HepG2 (cell line): Measurements from ENCODE around the gene ATRIP. TPM values are rescaled to one million over a fixed set of nuclear protein-coding genes. Genes with fewer than 3 reads are reported as not detected.
A peak's percentile ranks its signal among the peaks of the same experiment; 100 is the strongest.

Source experiments
- FOXJ3 ChIP-seq: sonication (generic); formaldehyde crosslinking; IDR thresholded peaks from 2 replicates; pipeline ENCODE4 v1.4.0; 2020; ENCODE audit warnings: missing genetic modification reagents, mild to moderate bottlenecking, borderline replicate concordance
- FOXO4 ChIP-seq: sonication (generic); formaldehyde crosslinking; conservative IDR thresholded peaks from 2 replicates; pipeline ENCODE4 v1.8.1; 2023; ENCODE audit warnings: missing genetic modification reagents
- KDM3A ChIP-seq: IDR thresholded peaks from 2 replicates; pipeline ENCODE4 v1.6.1; 2018; ENCODE audit warnings: low read depth, missing compliant biosample characterization
- KDM6A ChIP-seq: IDR thresholded peaks from 2 replicates; pipeline ENCODE4 v1.6.1; 2016; ENCODE audit warnings: low read depth
- MTERF4 ChIP-seq: sonication (generic); formaldehyde crosslinking; IDR thresholded peaks from 2 replicates; pipeline ENCODE4 v1.8.0; 2023; ENCODE audit warnings: mild to moderate bottlenecking, missing genetic modification reagents
- POGK ChIP-seq: sonication (generic); formaldehyde crosslinking; conservative IDR thresholded peaks from 2 replicates; pipeline ENCODE4 v1.8.0; 2022; ENCODE audit warnings: mild to moderate bottlenecking, moderate library complexity, missing genetic modification reagents
- SMARCE1 ChIP-seq: fragments of 450-650 bp; IDR thresholded peaks from 2 replicates; pipeline ENCODE4 v1.6.1; 2017; ENCODE audit warnings: borderline replicate concordance
- SOX13 ChIP-seq, 3 experiments: fragments of 450-650 bp in 1 of 3; sonication (generic) in 1 of 3; formaldehyde crosslinking in 1 of 3; IDR thresholded peaks in 2 of 3; conservative IDR thresholded peaks in 1 of 3; 2 replicates each; pipeline versions ENCODE4 v1.5.0 to v1.6.1; 2016 to 2020; ENCODE audit warnings: antibody characterized with exemption in 1 of 3, mild to moderate bottlenecking in 1 of 3, missing compliant biosample characterization in 1 of 3, missing genetic modification reagents in 1 of 3, moderate library complexity in 1 of 3
- SOX6 ChIP-seq, 2 experiments: fragments of 450-650 bp in 1 of 2; sonication (generic) in 1 of 2; formaldehyde crosslinking in 1 of 2; IDR thresholded peaks; 2 replicates each; pipeline versions ENCODE4 v1.4.0 to v1.6.1; 2017 to 2020; ENCODE audit warnings: antibody characterized with exemption in 1 of 2, mild to moderate bottlenecking in 1 of 2, missing genetic modification reagents in 1 of 2
- TGIF2 ChIP-seq: IDR thresholded peaks from 2 replicates; pipeline ENCODE4 v1.6.1; 2016; ENCODE audit warnings: control low read depth, missing compliant biosample characterization
- TP53 ChIP-seq: sonication (generic); formaldehyde crosslinking; conservative IDR thresholded peaks from 2 replicates; pipeline ENCODE4 v1.4.0; 2020; ENCODE audit warnings: missing genetic modification reagents
- ZNF362 ChIP-seq: sonication (generic); formaldehyde crosslinking; IDR thresholded peaks from 2 replicates; pipeline ENCODE4 v1.4.0; 2020; ENCODE audit warnings: missing genetic modification reagents, mild to moderate bottlenecking, borderline replicate concordance
- ZNF451 ChIP-seq: sonication (generic); formaldehyde crosslinking; IDR thresholded peaks from 2 replicates; pipeline ENCODE4 v1.5.0; 2020; ENCODE audit warnings: mild to moderate bottlenecking, missing genetic modification reagents
- ZNF546 ChIP-seq: sonication (generic); formaldehyde crosslinking; conservative IDR thresholded peaks from 2 replicates; pipeline ENCODE4 v1.8.1; 2023; ENCODE audit warnings: mild to moderate bottlenecking, missing genetic modification reagents
- ZNF570 ChIP-seq: sonication (generic); formaldehyde crosslinking; IDR thresholded peaks from 2 replicates; pipeline ENCODE4 v1.4.0; 2020; ENCODE audit warnings: mild to moderate bottlenecking, missing genetic modification reagents, borderline replicate concordance
- ZNF720 ChIP-seq: sonication (generic); formaldehyde crosslinking; IDR thresholded peaks from 2 replicates; pipeline ENCODE4 v1.4.0; 2020; ENCODE audit warnings: missing genetic modification reagents
- ZNF737 ChIP-seq: sonication (generic); formaldehyde crosslinking; IDR thresholded peaks from 2 replicates; pipeline ENCODE4 v1.5.0; 2020; ENCODE audit warnings: missing genetic modification reagents, mild to moderate bottlenecking, borderline replicate concordance
- polyA plus RNA-seq, 8 experiments: library from polyadenylated mRNA; depleted of rRNA in 3 of 8; stranded (reverse) in 7 of 8; unstranded in 1 of 8; fragments of >200 nt; fragmentation: Illumina TruSeq in 4 of 8; extraction: Trizol in 4 of 8; gene quantifications; 2 replicates each; pipeline versions ENCODE4 v1.2.1 to v1.2.3, GENCODE V29; 2011 to 2016; ENCODE audit warnings: low read depth in 4 of 8, missing spikeins in 1 of 8, mixed read lengths in 1 of 8; ENCODE audit not compliant: insufficient read depth in 1 of 8
- total RNA-seq, 5 experiments: library from RNA; depleted of rRNA; stranded (reverse); fragments of >200 nt; fragmentation: Illumina TruSeq; extraction: Trizol; gene quantifications; 2 replicates each; pipeline ENCODE4 v1.2.3, GENCODE V29; 2016; ENCODE audit warnings: low read depth in 1 of 5
- TF ChIP-seq, protein P1 (sequence below): sonication (generic); formaldehyde crosslinking; IDR thresholded peaks from 2 replicates; pipeline ENCODE4 v1.4.0; 2020; ENCODE audit warnings: missing genetic modification reagents
- TF ChIP-seq, protein P2 (sequence below): IDR thresholded peaks from 2 replicates; pipeline ENCODE4 v1.6.1; 2016

The ATRIP gene
- total and polyA plus RNA-seq, 2 of the 13 experiments (the other 11 are each of a cell fraction or from before 2014, with no cell fraction given) = 5.1 to 12.5 TPM

DNA sequence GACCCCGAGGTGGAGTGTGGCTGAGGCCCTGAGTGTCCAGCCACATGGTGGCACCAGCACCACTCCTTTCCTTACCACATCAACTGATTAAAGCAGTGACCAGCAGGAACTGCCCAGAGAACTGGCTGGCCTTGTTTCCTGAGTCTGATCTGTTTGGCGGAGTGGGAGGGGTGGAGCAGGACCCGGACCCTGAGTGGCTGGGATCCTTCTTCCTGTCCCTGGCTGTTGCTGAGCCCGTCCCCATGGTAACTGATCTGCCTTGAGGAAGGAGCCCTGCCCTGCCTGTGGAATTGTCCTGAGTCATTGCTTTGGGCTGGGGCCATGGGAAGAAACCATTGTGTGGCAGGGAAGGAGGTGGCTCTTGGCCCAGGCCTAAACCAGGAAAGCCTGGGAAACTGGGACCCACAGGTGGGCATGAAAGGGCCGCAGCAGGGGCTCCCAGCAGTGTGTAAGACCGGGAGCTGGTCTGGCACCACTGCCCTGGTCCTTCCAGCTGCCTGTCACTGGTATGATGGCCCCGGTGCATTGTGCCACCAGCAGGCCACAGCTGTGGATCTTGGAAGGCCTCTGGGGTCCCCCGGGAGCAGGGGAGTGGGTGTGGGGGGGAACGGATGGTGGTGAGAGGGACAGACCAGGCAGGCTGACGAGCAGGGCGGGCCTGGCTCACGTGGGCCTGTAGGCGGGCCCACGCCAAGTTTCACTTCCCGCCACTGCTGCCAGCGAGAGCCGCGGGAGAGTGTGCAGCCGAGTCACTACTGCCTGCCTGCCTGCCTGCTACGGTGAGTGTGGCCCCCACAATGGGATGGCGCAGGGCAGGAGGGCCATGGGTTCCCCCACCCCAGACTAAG lies 19.2 kb downstream of the ATRIP start (continued):
- TF ChIP-seq SOX13 (IDR thresholded peaks at IDR 0.05) = no peak
- TF ChIP-seq SOX13 (CRISPR knock-in tag; conservative IDR thresholded peaks at IDR 0.05 in 1 of 2, IDR thresholded peaks at IDR 0.05 in 1 of 2) = peak in 1 of 2 experiments; percentile 24; a peak in 2 of 4 replicates
- no peak for TF ChIP-seq ZNF546 (CRISPR knock-in tag)
- TF ChIP-seq SOX6 (IDR thresholded peaks at IDR 0.05) = no peak
- TF ChIP-seq SOX6 (CRISPR knock-in tag; IDR thresholded peaks at IDR 0.05) = peak; percentile 66
- TF ChIP-seq KDM6A (CRISPR knock-in tag) = no peak
- TF ChIP-seq POGK (CRISPR knock-in tag) = 0 out of 2 replicates have a peak, but pooled peaks have one; percentile 20
- TF ChIP-seq ZNF570 (CRISPR knock-in tag) = no peak
- no peak for TF ChIP-seq ZNF720
- peak; percentile 44; the same call in 1 of the 2 replicates for TF ChIP-seq ZNF362 (CRISPR knock-in tag)
- TF ChIP-seq, protein P1, sequence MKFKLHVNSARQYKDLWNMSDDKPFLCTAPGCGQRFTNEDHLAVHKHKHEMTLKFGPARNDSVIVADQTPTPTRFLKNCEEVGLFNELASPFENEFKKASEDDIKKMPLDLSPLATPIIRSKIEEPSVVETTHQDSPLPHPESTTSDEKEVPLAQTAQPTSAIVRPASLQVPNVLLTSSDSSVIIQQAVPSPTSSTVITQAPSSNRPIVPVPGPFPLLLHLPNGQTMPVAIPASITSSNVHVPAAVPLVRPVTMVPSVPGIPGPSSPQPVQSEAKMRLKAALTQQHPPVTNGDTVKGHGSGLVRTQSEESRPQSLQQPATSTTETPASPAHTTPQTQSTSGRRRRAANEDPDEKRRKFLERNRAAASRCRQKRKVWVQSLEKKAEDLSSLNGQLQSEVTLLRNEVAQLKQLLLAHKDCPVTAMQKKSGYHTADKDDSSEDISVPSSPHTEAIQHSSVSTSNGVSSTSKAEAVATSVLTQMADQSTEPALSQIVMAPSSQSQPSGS (CRISPR knock-in tag) = no peak
- no peak for TF ChIP-seq ZNF737 (CRISPR knock-in tag)
- TF ChIP-seq, protein P2, sequence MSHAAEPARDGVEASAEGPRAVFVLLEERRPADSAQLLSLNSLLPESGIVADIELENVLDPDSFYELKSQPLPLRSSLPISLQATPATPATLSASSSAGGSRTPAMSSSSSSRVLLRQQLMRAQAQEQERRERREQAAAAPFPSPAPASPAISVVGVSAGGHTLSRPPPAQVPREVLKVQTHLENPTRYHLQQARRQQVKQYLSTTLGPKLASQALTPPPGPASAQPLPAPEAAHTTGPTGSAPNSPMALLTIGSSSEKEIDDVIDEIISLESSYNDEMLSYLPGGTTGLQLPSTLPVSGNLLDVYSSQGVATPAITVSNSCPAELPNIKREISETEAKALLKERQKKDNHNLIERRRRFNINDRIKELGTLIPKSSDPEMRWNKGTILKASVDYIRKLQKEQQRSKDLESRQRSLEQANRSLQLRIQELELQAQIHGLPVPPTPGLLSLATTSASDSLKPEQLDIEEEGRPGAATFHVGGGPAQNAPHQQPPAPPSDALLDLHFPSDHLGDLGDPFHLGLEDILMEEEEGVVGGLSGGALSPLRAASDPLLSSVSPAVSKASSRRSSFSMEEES (CRISPR knock-in tag) = no peak
- TF ChIP-seq MTERF4 (CRISPR knock-in tag) = no peak
- TF ChIP-seq TGIF2 (CRISPR knock-in tag) = no peak
- TF ChIP-seq KDM3A (CRISPR knock-in tag) = peak; percentile 59; the same call in 1 of the 2 replicates
- no peak for TF ChIP-seq ZNF451 (CRISPR knock-in tag)
- TF ChIP-seq SMARCE1 = no peak
- TF ChIP-seq FOXO4 (CRISPR knock-in tag) = no peak
- no peak for TF ChIP-seq FOXJ3 (CRISPR knock-in tag)
- no peak for TF ChIP-seq TP53 (CRISPR knock-in tag)
